HL-60 (cell line): ENCODE results near the gene RAMACL.

Experiments used
- CTCF ChIP-seq: IDR thresholded peaks from one replicate; pipeline ENCODE4 v1.5.1; 2011; ENCODE audit warnings: low read length, control low read depth, inconsistent platforms; ENCODE audit not compliant: insufficient read depth
- POLR2AphosphoS5 ChIP-seq: IDR thresholded peaks from 2 replicates; pipeline ENCODE4 v1.6.1; 2012; ENCODE audit warnings: low read depth
- REST ChIP-seq: IDR thresholded peaks from 2 replicates; pipeline ENCODE4 v1.6.1; 2012; ENCODE audit warnings: low read depth; ENCODE audit not compliant: insufficient replicate concordance

- no peak for TF ChIP-seq REST
- TF ChIP-seq POLR2AphosphoS5: no peak
- no peak for TF ChIP-seq CTCF
Observed at GRCh38 chr6:166543603-166544295, 42.7 kb downstream of the RAMACL start.
